HEK293 (cell line): Measurements from ENCODE around the gene ZNF521.

ENCODE experiments used
- CTCF ChIA-PET: fragments of 350-600 bp; formaldehyde crosslinking; extraction: SDS; loops from one replicate; lab custom pipeline; 2021; ENCODE audit warnings: antibody characterized with exemption; lab: Yijun Ruan, JAX
- POLR2A ChIA-PET: fragments of 300-600 bp; formaldehyde crosslinking; extraction: SDS; loops from one replicate; lab custom pipeline; 2020; ENCODE audit warnings: antibody characterized with exemption, inconsistent platforms; lab: Yijun Ruan, JAX
- H3K27ac ChIP-seq: fragments of 200-500 bp; sonication (Bioruptor generic); 2 replicates; pipeline ENCODE4 v1.5.1; 2014; ENCODE audit warnings: low read depth, low read length, control low read depth, inconsistent platforms; ENCODE audit errors: extremely low read depth
- H3K36me3 ChIP-seq, 2 experiments: fragments of 200-500 bp in 1 of 2; sonication (Bioruptor generic) in 1 of 2; 1 replicate in 1 of 2; 2 replicates in 1 of 2; pipeline ENCODE4 v1.5.1; 2014 to 2017; ENCODE audit warnings: inconsistent platforms in 2 of 2, low read length in 2 of 2; ENCODE audit not compliant: control insufficient read depth in 2 of 2, insufficient read depth in 1 of 2
- H3K4me1 ChIP-seq: fragments of 200-500 bp; sonication (Bioruptor generic); 2 replicates; pipeline ENCODE4 v1.5.1; 2014; ENCODE audit warnings: mild to moderate bottlenecking, low read length, inconsistent platforms; ENCODE audit not compliant: control insufficient read depth, insufficient read depth
- H3K4me3 ChIP-seq: 2 replicates; pipeline ENCODE4 v1.5.1; 2011; ENCODE audit warnings: low read depth, mild to moderate bottlenecking, control low read depth, low read length, moderate library complexity
- H3K9me3 ChIP-seq: fragments of 200-500 bp; sonication (Bioruptor generic); 2 replicates; pipeline ENCODE4 v1.5.1; 2014; ENCODE audit warnings: low read depth, low read length, inconsistent platforms; ENCODE audit not compliant: control insufficient read depth, insufficient read depth
- KLF8 ChIP-seq: fragments of 450-650 bp; formaldehyde crosslinking; IDR thresholded peaks from 2 replicates; pipeline ENCODE4 v1.5.1; 2016; ENCODE audit warnings: missing biosample characterization, missing genetic modification characterization
- RBAK ChIP-seq: fragments of 450-650 bp; formaldehyde crosslinking; IDR thresholded peaks from 2 replicates; pipeline ENCODE4 v1.5.1; 2016; ENCODE audit warnings: missing biosample characterization, missing genetic modification characterization
- TCF7L2 ChIP-seq: IDR thresholded peaks from 2 replicates; pipeline ENCODE4 v1.6.1; 2011; ENCODE audit warnings: low read depth, mild to moderate bottlenecking, inconsistent platforms, low read length, moderate library complexity, borderline replicate concordance
- ZFHX2 ChIP-seq: fragments of 450-650 bp; formaldehyde crosslinking; conservative IDR thresholded peaks from 2 replicates; pipeline ENCODE4 v1.5.1; 2016; ENCODE audit warnings: missing biosample characterization, missing genetic modification characterization
- ZNF114 ChIP-seq: fragments of 450-650 bp; formaldehyde crosslinking; IDR thresholded peaks from 2 replicates; pipeline ENCODE4 v1.5.0; 2017; ENCODE audit warnings: missing biosample characterization, missing genetic modification characterization
- ZNF214 ChIP-seq: fragments of 450-650 bp; formaldehyde crosslinking; IDR thresholded peaks from 2 replicates; pipeline ENCODE4 v1.5.1; 2017; ENCODE audit warnings: missing biosample characterization, mild to moderate bottlenecking, missing genetic modification characterization, borderline replicate concordance
- ZNF266 ChIP-seq: fragments of 450-650 bp; formaldehyde crosslinking; IDR thresholded peaks from 2 replicates; pipeline ENCODE4 v1.5.1; 2016; ENCODE audit warnings: missing biosample characterization, missing genetic modification characterization, low read depth
- ZNF311 ChIP-seq: fragments of 450-650 bp; formaldehyde crosslinking; IDR thresholded peaks from 2 replicates; pipeline ENCODE4 v1.5.1; 2017; ENCODE audit warnings: missing biosample characterization, missing genetic modification characterization, borderline replicate concordance
- ZNF394 ChIP-seq: fragments of 450-650 bp; formaldehyde crosslinking; IDR thresholded peaks from 2 replicates; pipeline ENCODE4 v1.5.1; 2016; ENCODE audit warnings: missing biosample characterization, missing genetic modification characterization, mild to moderate bottlenecking, moderate library complexity, borderline replicate concordance
- ZNF398 ChIP-seq: fragments of 450-650 bp; formaldehyde crosslinking; IDR thresholded peaks from 2 replicates; pipeline ENCODE4 v1.5.1; 2017; ENCODE audit warnings: missing biosample characterization, missing genetic modification characterization
- ZNF423 ChIP-seq: fragments of 450-650 bp; formaldehyde crosslinking; IDR thresholded peaks from 2 replicates; pipeline ENCODE4 v1.5.1; 2016; ENCODE audit warnings: missing biosample characterization, missing genetic modification characterization
- ZNF624 ChIP-seq: fragments of 450-650 bp; formaldehyde crosslinking; IDR thresholded peaks from 2 replicates; pipeline ENCODE4 v1.5.1; 2017; ENCODE audit warnings: missing biosample characterization, missing genetic modification characterization
- ZNF626 ChIP-seq: fragments of 450-650 bp; sonication (Bioruptor Pico); formaldehyde crosslinking; IDR thresholded peaks from 2 replicates; pipeline ENCODE4 v1.5.1; 2018; ENCODE audit warnings: missing biosample characterization, missing genetic modification characterization, inconsistent platforms
- ZNF629 ChIP-seq: fragments of 450-650 bp; formaldehyde crosslinking; IDR thresholded peaks from 2 replicates; pipeline ENCODE4 v1.5.1; 2017; ENCODE audit warnings: missing biosample characterization, missing genetic modification characterization
- ZNF670 ChIP-seq: fragments of 450-650 bp; formaldehyde crosslinking; IDR thresholded peaks from 2 replicates; pipeline ENCODE4 v1.5.1; 2016; ENCODE audit warnings: missing biosample characterization, missing genetic modification characterization, low read depth
- ZNF701 ChIP-seq: fragments of 450-650 bp; formaldehyde crosslinking; IDR thresholded peaks from 2 replicates; pipeline ENCODE4 v1.5.1; 2016; ENCODE audit warnings: missing biosample characterization, missing genetic modification characterization
- ZNF785 ChIP-seq: fragments of 450-650 bp; formaldehyde crosslinking; IDR thresholded peaks from 2 replicates; pipeline ENCODE4 v1.5.1; 2016; ENCODE audit warnings: missing biosample characterization, missing genetic modification characterization
- ZNF843 ChIP-seq: fragments of 450-650 bp; formaldehyde crosslinking; IDR thresholded peaks from 2 replicates; pipeline ENCODE4 v1.5.1; 2016; ENCODE audit warnings: missing biosample characterization, missing genetic modification characterization
- TF ChIP-seq, protein P1 (sequence below): fragments of 450-650 bp; formaldehyde crosslinking; optimal IDR thresholded peaks from 2 replicates; pipeline ENCODE3; 2016; ENCODE audit warnings: missing biosample characterization, mild to moderate bottlenecking, missing genetic modification characterization
- TF ChIP-seq, protein P2 (sequence below): fragments of 450-650 bp; formaldehyde crosslinking; IDR thresholded peaks from 2 replicates; pipeline ENCODE4 v1.5.1; 2016; ENCODE audit warnings: missing biosample characterization, missing genetic modification characterization

ZNF521 gene

GRCh38 chr18:25164848-25165811, 186.8 kb downstream of the ZNF521 start:
- H3K4me1 ChIP-seq: no peaks in the 10 kb centered on the region
- no peaks in the 10 kb centered on the region for H3K36me3 ChIP-seq
- ChIA-PET POLR2A (no interaction called here), CTCF (interaction anchor here (0.7 kb wide), 1 partner anchor 956 kb away, joined by 3 read pairs; no protein-coding TSS in a partner anchor)
- 0 out of 2 replicates have a peak, but pooled peaks have one; percentile 10 for TF ChIP-seq ZFHX2 (tag by site-specific recombination)
- TF ChIP-seq, protein P1, sequence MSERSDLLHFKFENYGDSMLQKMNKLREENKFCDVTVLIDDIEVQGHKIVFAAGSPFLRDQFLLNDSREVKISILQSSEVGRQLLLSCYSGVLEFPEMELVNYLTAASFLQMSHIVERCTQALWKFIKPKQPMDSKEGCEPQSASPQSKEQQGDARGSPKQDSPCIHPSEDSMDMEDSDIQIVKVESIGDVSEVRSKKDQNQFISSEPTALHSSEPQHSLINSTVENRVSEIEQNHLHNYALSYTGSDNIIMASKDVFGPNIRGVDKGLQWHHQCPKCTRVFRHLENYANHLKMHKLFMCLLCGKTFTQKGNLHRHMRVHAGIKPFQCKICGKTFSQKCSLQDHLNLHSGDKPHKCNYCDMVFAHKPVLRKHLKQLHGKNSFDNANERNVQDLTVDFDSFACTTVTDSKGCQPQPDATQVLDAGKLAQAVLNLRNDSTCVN (tag by site-specific recombination): no peak
- H3K27ac ChIP-seq: no peak overlapping the region
- H3K4me3 ChIP-seq: no peak overlapping the region
- no peaks in the 10 kb centered on the region for H3K9me3 ChIP-seq

- Histone ChIP-seq H3K9me3 (no peaks in the 10 kb centered on the region), H3K36me3 (no peaks in the 10 kb centered on the region), H3K4me3 (no peak overlapping the region), H3K4me1 (no peaks in the 10 kb centered on the region), H3K27ac (no peak overlapping the region)
- POLR2A ChIA-PET: no interaction called here
- CTCF ChIA-PET: no interaction called here
- no peak for TF ChIP-seq KLF8
- TF ChIP-seq ZNF214 (tag by site-specific recombination): no peak
- no peak for TF ChIP-seq ZNF114 (tag by site-specific recombination)
- TF ChIP-seq ZNF670 (tag by site-specific recombination): no peak
- TF ChIP-seq ZNF785: no peak
- TF ChIP-seq ZNF701 (tag by site-specific recombination): no peak
- no peak for TF ChIP-seq ZNF629 (tag by site-specific recombination)
- TF ChIP-seq ZNF398 (tag by site-specific recombination): no peak
- TF ChIP-seq ZNF423 (tag by site-specific recombination): no peak
Observed at GRCh38 chr18:25164211-25164847, 187.6 kb downstream of the ZNF521 start.

- CTCF ChIA-PET: no interaction called here
- H3K9me3 ChIP-seq: no peaks in the 10 kb centered on the region
- no peaks in the 10 kb centered on the region for H3K4me1 ChIP-seq
- no peak overlapping the region for H3K4me3 ChIP-seq
- no peaks in the 10 kb centered on the region for H3K36me3 ChIP-seq
- no peak overlapping the region for H3K27ac ChIP-seq
- TF ChIP-seq ZNF843 (tag by site-specific recombination) (no peak), ZNF398 (tag by site-specific recombination) (no peak), ZNF311 (no peak), TCF7L2 (no peak), ZNF624 (tag by site-specific recombination) (no peak), ZNF626 (tag by site-specific recombination) (no peak), RBAK (no peak), ZNF394 (tag by site-specific recombination) (no peak), ZNF266 (tag by site-specific recombination) (no peak)
- TF ChIP-seq, protein P2, sequence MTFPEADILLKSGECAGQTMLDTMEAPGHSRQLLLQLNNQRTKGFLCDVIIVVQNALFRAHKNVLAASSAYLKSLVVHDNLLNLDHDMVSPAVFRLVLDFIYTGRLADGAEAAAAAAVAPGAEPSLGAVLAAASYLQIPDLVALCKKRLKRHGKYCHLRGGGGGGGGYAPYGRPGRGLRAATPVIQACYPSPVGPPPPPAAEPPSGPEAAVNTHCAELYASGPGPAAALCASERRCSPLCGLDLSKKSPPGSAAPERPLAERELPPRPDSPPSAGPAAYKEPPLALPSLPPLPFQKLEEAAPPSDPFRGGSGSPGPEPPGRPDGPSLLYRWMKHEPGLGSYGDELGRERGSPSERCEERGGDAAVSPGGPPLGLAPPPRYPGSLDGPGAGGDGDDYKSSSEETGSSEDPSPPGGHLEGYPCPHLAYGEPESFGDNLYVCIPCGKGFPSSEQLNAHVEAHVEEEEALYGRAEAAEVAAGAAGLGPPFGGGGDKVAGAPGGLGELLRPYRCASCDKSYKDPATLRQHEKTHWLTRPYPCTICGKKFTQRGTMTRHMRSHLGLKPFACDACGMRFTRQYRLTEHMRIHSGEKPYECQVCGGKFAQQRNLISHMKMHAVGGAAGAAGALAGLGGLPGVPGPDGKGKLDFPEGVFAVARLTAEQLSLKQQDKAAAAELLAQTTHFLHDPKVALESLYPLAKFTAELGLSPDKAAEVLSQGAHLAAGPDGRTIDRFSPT: no peak
- TF ChIP-seq, all 188 proteins: peak for 0
- POLR2A ChIA-PET: no interaction called here
Observed at GRCh38 chr18:25153426-25153825, 198.5 kb downstream of the ZNF521 start.
